Left hindlimb (tissue), 1 donor: ENCODE results near the gene SIRPB1.
"Not testable (repeated sequence)": the region's sequence is repeated elsewhere in the genome, so short reads cannot be mapped to it uniquely, and the experiment has no call there.

Source experiments
- DNase-seq: peaks from one replicate; pipeline ENCODE4 v3.0.0-alpha.2; 2018

Gene SIRPB1

GRCh38 chr20:1635291-1635979 is 15.6 kb upstream of the SIRPB1 start:
- DNase-seq = no peak

GRCh38 chr20:1633535-1633934 is 13.7 kb upstream of the SIRPB1 start:
- DNase-seq = no peak

GRCh38 chr20:1632178-1632577 is 12.4 kb upstream of the SIRPB1 start:
- no peak for DNase-seq

- DNase-seq = no peak
Measured at GRCh38 chr20:1631309-1632151, 11.7 kb upstream of the SIRPB1 start.

GRCh38 chr20:1630186-1630585 is 10.4 kb upstream of the SIRPB1 start:
- DNase-seq = no peak

GRCh38 chr20:1629321-1629720 is 9.5 kb upstream of the SIRPB1 start:
- DNase-seq = no peak

- DNase-seq = no peak
Measured at GRCh38 chr20:1628621-1629020, 8.8 kb upstream of the SIRPB1 start.

GRCh38 chr20:1627200-1627550 is 7.4 kb upstream of the SIRPB1 start:
- no peak for DNase-seq

GRCh38 chr20:1626528-1627199 is 6.9 kb upstream of the SIRPB1 start:
- no peak for DNase-seq

- no peak for DNase-seq
Measured at GRCh38 chr20:1625083-1625690, 5.4 kb upstream of the SIRPB1 start.

- no peak for DNase-seq
Measured at GRCh38 chr20:1623501-1624205, 3.8 kb upstream of the SIRPB1 start.

GRCh38 chr20:1622450-1622849 is 2.6 kb upstream of the SIRPB1 start:
- no peak for DNase-seq

- DNase-seq = no peak
Measured at GRCh38 chr20:1621316-1621715, 1.5 kb upstream of the SIRPB1 start.

GRCh38 chr20:1618954-1619540 is 762 bp downstream of the SIRPB1 start:
- DNase-seq = no peak

GRCh38 chr20:1618479-1618878 is 1.3 kb downstream of the SIRPB1 start:
- DNase-seq = no peak

- DNase-seq = no peak
Measured at GRCh38 chr20:1616858-1617434, 2.9 kb downstream of the SIRPB1 start.

GRCh38 chr20:1610404-1610803 is 9.4 kb downstream of the SIRPB1 start:
- not testable (repeated sequence) for DNase-seq

- DNase-seq = not testable (repeated sequence)
Measured at GRCh38 chr20:1608678-1609347, 11.0 kb downstream of the SIRPB1 start.

GRCh38 chr20:1600736-1601135 is 19.1 kb downstream of the SIRPB1 start:
- no peak for DNase-seq

GRCh38 chr20:1595333-1595732 is 24.5 kb downstream of the SIRPB1 start:
- DNase-seq = no peak
